HepG2 (cell line): ENCODE results near the gene ZFAND6. TPM values are rescaled to one million over a fixed set of nuclear protein-coding genes. Genes with fewer than 3 reads are reported as not detected.

Experiments
- ATAC-seq: fragments of 200-7000 bp; cut with Tn5 transposase; 3 replicates; pipeline ENCODE4 v1.9.1; 2020; ENCODE audit warnings: mild to moderate bottlenecking, moderate library complexity
- BruUV-seq: library from RNA; stranded (reverse); fragments of 400-500 nt; replicated peaks from 2 replicates; lab custom pipeline; 2021; lab: Mats Ljungman, UMichigan
- CTCF ChIA-PET: fragments of 300-600 bp; formaldehyde crosslinking; extraction: SDS; loops from one replicate; lab custom pipeline; 2021; ENCODE audit warnings: low total read pairs, inconsistent platforms, low intra/inter-chr PET ratio; lab: Yijun Ruan, JAX
- POLR2A ChIA-PET: fragments of 350-600 bp; sonication (Branson Sonifier 250); formaldehyde crosslinking; loops from one replicate; lab custom pipeline; 2020; ENCODE audit warnings: antibody characterized with exemption, inconsistent platforms; lab: Yijun Ruan, JAX
- DNase-seq: peaks from one replicate; pipeline ENCODE4 v3.0.0-alpha.2; 2015; ENCODE audit warnings: low spot score
- FAIRE-seq: peaks from 3 replicates; lab custom pipeline; 2011; peaks lifted over from hg19 to GRCh38; lab: Jason Lieb, UNC
- H2AFZ ChIP-seq: one replicate; pipeline ENCODE4 v1.6.1; 2011; ENCODE audit warnings: low read length, inconsistent platforms
- H3K27ac ChIP-seq: fragments of 300-600 bp; 3 replicates; pipeline ENCODE4 v1.8.0; 2011; ENCODE audit warnings: mixed run types, mild to moderate bottlenecking, mixed read lengths, low read length, inconsistent platforms; ENCODE audit not compliant: insufficient read depth; ENCODE audit errors: extremely low read length
- H3K27me3 ChIP-seq, 2 experiments: fragments of 200-600 bp in 1 of 2; 2 replicates in 1 of 2; 3 replicates in 1 of 2; pipeline versions ENCODE4 v1.6.0 to v1.8.0; 2011; ENCODE audit warnings: low read length in 2 of 2, mild to moderate bottlenecking in 2 of 2, moderate library complexity in 2 of 2, inconsistent platforms in 1 of 2; ENCODE audit not compliant: insufficient read depth in 2 of 2, control insufficient read depth in 1 of 2
- H3K36me3 ChIP-seq, 2 experiments: fragments of 200-600 bp in 1 of 2; replicated peaks in 1 of 2; 2 replicates in 1 of 2; 3 replicates in 1 of 2; pipeline versions ENCODE4 v1.5.1 to v1.8.0; 2011; ENCODE audit warnings: low read length in 2 of 2, inconsistent platforms in 1 of 2; ENCODE audit not compliant: insufficient read depth in 2 of 2, control insufficient read depth in 1 of 2
- H3K4me1 ChIP-seq: 2 replicates; pipeline ENCODE4 v1.5.1; 2012; ENCODE audit warnings: low read length, inconsistent platforms; ENCODE audit not compliant: insufficient read depth
- H3K4me2 ChIP-seq: 2 replicates; pipeline ENCODE4 v1.6.0; 2011; ENCODE audit warnings: low read depth, low read length, inconsistent platforms
- H3K4me3 ChIP-seq, 3 experiments: fragments of 200-600 bp in 1 of 3; sonication (generic), shearing (Covaris generic) in 1 of 3; replicated peaks in 1 of 3; 2 replicates each; pipeline ENCODE4 v1.5.1; 2011 to 2016; ENCODE audit warnings: low read length in 3 of 3, inconsistent platforms in 2 of 3, low read depth in 2 of 3, mild to moderate bottlenecking in 2 of 3, control low read depth in 1 of 3, mixed read lengths in 1 of 3; ENCODE audit not compliant: insufficient read depth in 1 of 3
- H3K79me2 ChIP-seq: one replicate; pipeline ENCODE4 v1.6.1; 2011; ENCODE audit warnings: low read length, inconsistent platforms; ENCODE audit not compliant: insufficient read depth
- H3K9ac ChIP-seq: 2 replicates; pipeline ENCODE4 v1.6.0; 2011; ENCODE audit warnings: mild to moderate bottlenecking, low read depth, low read length, inconsistent platforms; ENCODE audit not compliant: insufficient read depth
- H3K9me3 ChIP-seq: 2 replicates; pipeline ENCODE4 v1.5.1; 2012; ENCODE audit warnings: mild to moderate bottlenecking, low read length
- H4K20me1 ChIP-seq: 2 replicates; pipeline ENCODE4 v1.6.0; 2011; ENCODE audit warnings: inconsistent platforms, mild to moderate bottlenecking, low read length, moderate library complexity; ENCODE audit not compliant: insufficient read depth
- BRCA1 ChIP-seq: sonication (generic); formaldehyde crosslinking; IDR thresholded peaks from 2 replicates; pipeline ENCODE4 v1.4.0; 2020; ENCODE audit warnings: missing genetic modification reagents
- ESRRA ChIP-seq: sonication (generic); formaldehyde crosslinking; IDR thresholded peaks from 2 replicates; pipeline ENCODE4 v1.5.1; 2020; ENCODE audit warnings: mild to moderate bottlenecking, low read depth, missing genetic modification reagents
- PRPF4 ChIP-seq: fragments of 200-400 bp; formaldehyde crosslinking; IDR thresholded peaks from 2 replicates; pipeline ENCODE4 v1.6.1; 2016; ENCODE audit warnings: low read length, low read depth; ENCODE audit not compliant: poor library complexity, severe bottlenecking
- TEAD2 ChIP-seq: sonication (generic); formaldehyde crosslinking; IDR thresholded peaks from 2 replicates; pipeline ENCODE4 v1.9.0; 2021; ENCODE audit warnings: missing genetic modification reagents
- ZNF609 ChIP-seq: sonication (generic); formaldehyde crosslinking; IDR thresholded peaks from 2 replicates; pipeline ENCODE4 v1.4.0; 2020; ENCODE audit warnings: mild to moderate bottlenecking, missing genetic modification reagents, borderline replicate concordance
- ZNF841 ChIP-seq: sonication (generic); formaldehyde crosslinking; IDR thresholded peaks from 2 replicates; pipeline ENCODE4 v1.8.1; 2023; ENCODE audit warnings: missing genetic modification reagents, borderline replicate concordance
- ZZZ3 ChIP-seq: sonication (generic); formaldehyde crosslinking; IDR thresholded peaks from 2 replicates; pipeline ENCODE4 v1.4.0; 2020; ENCODE audit warnings: missing genetic modification reagents, mild to moderate bottlenecking, borderline replicate concordance
- whole genome bisulfite sequencing: methylation state at CpG from one replicate; pipeline ENCODE4 v1.1.6; 2017; ENCODE audit warnings: low lambda C conversion rate; 5-methylcytosine and 5-hydroxymethylcytosine counted together
- in situ Hi-C: cut with HindIII; loops from 2 replicates; pipeline ENCODE4 v1.10.0; 2017; ENCODE audit warnings: low pct_unique_long_range_greater_than_20kb; ENCODE audit not compliant: extremely low pct_ligation_motif_present
- intact Hi-C: fragments of 100-400 bp; cut with micrococcal nuclease; formaldehyde crosslinking; loops from one replicate; pipeline ENCODE4 v1.10.0; 2022; ENCODE audit not compliant: unreplicated experiment
- polyA plus RNA-seq, 8 experiments: library from polyadenylated mRNA; depleted of rRNA in 3 of 8; stranded (reverse) in 7 of 8; unstranded in 1 of 8; fragments of >200 nt; fragmentation: Illumina TruSeq in 4 of 8; extraction: Trizol in 4 of 8; gene quantifications; 2 replicates each; pipeline versions ENCODE4 v1.2.1 to v1.2.3, GENCODE V29; 2011 to 2016; ENCODE audit warnings: low read depth in 4 of 8, missing spikeins in 1 of 8, mixed read lengths in 1 of 8; ENCODE audit not compliant: insufficient read depth in 1 of 8
- total RNA-seq, 5 experiments: library from RNA; depleted of rRNA; stranded (reverse); fragments of >200 nt; fragmentation: Illumina TruSeq; extraction: Trizol; gene quantifications; 2 replicates each; pipeline ENCODE4 v1.2.3, GENCODE V29; 2016; ENCODE audit warnings: low read depth in 1 of 5

Gene ZFAND6
- total and polyA plus RNA-seq, 2 of the 13 experiments (the other 11 are each of a cell fraction or from before 2014, with no cell fraction given): 84.2 to 115 TPM

GRCh38 chr15:80180468-80180867 is 121.0 kb downstream of the ZFAND6 start:
- CTCF ChIA-PET: no interaction called here
- H3K4me3 ChIP-seq: no peak overlapping the region
- POLR2A ChIA-PET: interaction anchor here (1.7 kb wide), 1 partner anchor 12 kb away, joined by 4 read pairs; no protein-coding TSS in a partner anchor
- peaks cover 23 to 83% of the 10 kb centered on the region in 2 experiments for H3K36me3 ChIP-seq
- 92% methylated on average over 3 of the region's 7 CpGs for WGBS
- no peaks in the 10 kb centered on the region; a peak in 1 of 5 replicates for H3K27me3 ChIP-seq
- BruUV-seq: no TSS peak
- H3K9ac ChIP-seq: no peak overlapping the region
- no peak overlapping the region for H2AFZ ChIP-seq
- ATAC-seq (no peak), FAIRE-seq (no peak), DNase-seq (no peak)
- H3K9me3 ChIP-seq: no peaks in the 10 kb centered on the region
- in situ Hi-C loops (no loop called here), intact Hi-C loops (no loop called here)
- H3K4me2 ChIP-seq: no peak overlapping the region
- no peaks in the 10 kb centered on the region for H3K4me1 ChIP-seq
- no peak for TF ChIP-seq PRPF4
- no peak for TF ChIP-seq TEAD2 (CRISPR knock-in tag)
- no peak for TF ChIP-seq ZNF841 (CRISPR knock-in tag)
- TF ChIP-seq ESRRA (CRISPR knock-in tag): no peak
- no peak for TF ChIP-seq ZZZ3
- TF ChIP-seq ZNF609 (CRISPR knock-in tag): no peak
- no peak for TF ChIP-seq BRCA1 (CRISPR knock-in tag)
- no peaks in the 10 kb centered on the region for H3K79me2 ChIP-seq
- H3K27ac ChIP-seq: no peak overlapping the region
- H4K20me1 ChIP-seq: no peaks in the 10 kb centered on the region
